ENCODE measurements around the gene PRPF8. TPM values are rescaled to one million over a fixed set of nuclear protein-coding genes. Genes with fewer than 3 reads are reported as not detected.
A peak's percentile ranks its signal among the peaks of the same experiment; 100 is the strongest.
"Not testable (repeated sequence)": the region's sequence is repeated elsewhere in the genome, so short reads cannot be mapped to it uniquely, and the experiment has no call there.

PRPF8 gene
- total and polyA plus RNA-seq, 2 experiments from 2014 or later, result 72.2 to 93.8 TPM

- H3K4me3 ChIP-seq, result peak overlapping the region; percentile 66
- peak overlapping the region; percentile 73 for H3K9ac ChIP-seq
- H3K27ac ChIP-seq, result no peak overlapping the region
- H3K79me2 ChIP-seq (ENCODE audit: insufficient read depth), result peaks cover 33% of the 10 kb centered on the region
- H2AFZ ChIP-seq, result peak overlapping the region; percentile 22; the same call in 1 of the 2 replicates
- peaks cover 33% of the 10 kb centered on the region for H3K4me1 ChIP-seq (ENCODE audit: insufficient read depth)
- peaks cover 21% of the 10 kb centered on the region; the same call in 1 of the 2 replicates for H4K20me1 ChIP-seq (ENCODE audit: insufficient read depth)
- peaks cover 41% of the 10 kb centered on the region for H3F3A ChIP-seq (ENCODE audit: insufficient read depth)
- peaks cover 30% of the 10 kb centered on the region for H3K36me3 ChIP-seq (ENCODE audit: low read depth)
- H3K9me3 ChIP-seq (ENCODE audit: low read depth), result no peaks in the 10 kb centered on the region
- H3K4me2 ChIP-seq (ENCODE audit: unreplicated experiment), result peak overlapping the region; percentile 81
- no peaks in the 10 kb centered on the region for H3K9me2 ChIP-seq (ENCODE audit: insufficient read depth)
- WGBS, 2 experiments (ENCODE audit: low coverage in 1 of 2, low lambda C conversion rate in 2 of 2, missing lambda C conversion rate in 2 of 2), result 36 to 52% methylated on average over 10 to 16 of the region's 16 CpGs
- no peak for TF ChIP-seq EZH2 (IDR thresholded peaks at IDR 0.05; ENCODE audit: insufficient read depth, poor library complexity, severe bottlenecking)
- TF ChIP-seq EZH2phosphoT487 (IDR thresholded peaks at IDR 0.05; ENCODE audit: insufficient read depth, low read depth), result no peak
- peak; percentile 58 for DNase-seq
- H3K27me3 ChIP-seq (replicated peaks; ENCODE audit: insufficient read depth), result no peaks in the 10 kb centered on the region
- in situ Hi-C loops (cut with MboI), result no loop called here
Measured at GRCh38 chr17:1709403-1709951, 24.8 kb upstream of the PRPF8 start.

- H3K36me3 ChIP-seq (ENCODE audit: low read depth), result peaks cover 25% of the 10 kb centered on the region
- peaks cover 17% of the 10 kb centered on the region; the same call in 1 of the 2 replicates for H4K20me1 ChIP-seq (ENCODE audit: insufficient read depth)
- in situ Hi-C loops (cut with MboI); H3K27me3 ChIP-seq (replicated peaks; ENCODE audit: insufficient read depth); DNase-seq; H3K27ac ChIP-seq; H2AFZ ChIP-seq; H3K9me2 ChIP-seq (ENCODE audit: insufficient read depth); H3K9me3 ChIP-seq (ENCODE audit: low read depth); H3K4me3 ChIP-seq; H3K4me2 ChIP-seq (ENCODE audit: unreplicated experiment); H3K9ac ChIP-seq: not testable (repeated sequence)
- H3F3A ChIP-seq (ENCODE audit: insufficient read depth), result peaks cover 35% of the 10 kb centered on the region
- peaks cover 32% of the 10 kb centered on the region for H3K4me1 ChIP-seq (ENCODE audit: insufficient read depth)
- H3K79me2 ChIP-seq (ENCODE audit: insufficient read depth), result peaks cover 27% of the 10 kb centered on the region
- 87 to 89% methylated on average over 10 of the region's 10 CpGs for WGBS, 2 experiments (ENCODE audit: low coverage in 1 of 2, low lambda C conversion rate in 2 of 2, missing lambda C conversion rate in 2 of 2)
Measured at GRCh38 chr17:1708791-1709346, 24.2 kb upstream of the PRPF8 start.

GRCh38 chr17:1707107-1707506 lies 22.4 kb upstream of the PRPF8 start:
- in situ Hi-C loops (cut with MboI), result no loop called here
- no peak overlapping the region for H2AFZ ChIP-seq
- no peaks in the 10 kb centered on the region for H3K27me3 ChIP-seq (replicated peaks; ENCODE audit: insufficient read depth)
- peaks cover 15% of the 10 kb centered on the region for H3K4me1 ChIP-seq (ENCODE audit: insufficient read depth)
- H3K9me2 ChIP-seq (ENCODE audit: insufficient read depth), result no peaks in the 10 kb centered on the region
- TF ChIP-seq EZH2 (IDR thresholded peaks at IDR 0.05; ENCODE audit: insufficient read depth, poor library complexity, severe bottlenecking), result no peak
- no peak for TF ChIP-seq EZH2phosphoT487 (IDR thresholded peaks at IDR 0.05; ENCODE audit: insufficient read depth, low read depth)
- peaks cover 7% of the 10 kb centered on the region for H3K36me3 ChIP-seq (ENCODE audit: low read depth)
- no peak for DNase-seq
- no peaks in the 10 kb centered on the region for H3K9me3 ChIP-seq (ENCODE audit: low read depth)
- WGBS, 2 experiments (ENCODE audit: low coverage in 1 of 2, low lambda C conversion rate in 2 of 2, missing lambda C conversion rate in 2 of 2), result 87 to 89% methylated on average over 5 of the region's 5 CpGs
- no peak overlapping the region for H3K4me2 ChIP-seq (ENCODE audit: unreplicated experiment)
- H4K20me1 ChIP-seq (ENCODE audit: insufficient read depth), result 0 out of 2 replicates have a peak, but pooled peaks cover under 1% of the 10 kb centered on the region
- no peak overlapping the region for H3K27ac ChIP-seq
- peaks cover 18% of the 10 kb centered on the region for H3F3A ChIP-seq (ENCODE audit: insufficient read depth)
- H3K79me2 ChIP-seq (ENCODE audit: insufficient read depth), result peaks cover 10% of the 10 kb centered on the region
- no peak overlapping the region for H3K4me3 ChIP-seq
- no peak overlapping the region for H3K9ac ChIP-seq

- no peak overlapping the region for H3K4me2 ChIP-seq (ENCODE audit: unreplicated experiment)
- H3K9me2 ChIP-seq (ENCODE audit: insufficient read depth), result no peaks in the 10 kb centered on the region
- no peak overlapping the region for H3K4me3 ChIP-seq
- H3F3A ChIP-seq (ENCODE audit: insufficient read depth), result peaks cover 7% of the 10 kb centered on the region; the same call in 1 of the 2 replicates
- H3K36me3 ChIP-seq (ENCODE audit: low read depth), result no peaks in the 10 kb centered on the region
- DNase-seq, result no peak
- no peaks in the 10 kb centered on the region for H3K9me3 ChIP-seq (ENCODE audit: low read depth)
- 92 to 93% methylated on average over 7 of the region's 7 CpGs for WGBS, 2 experiments (ENCODE audit: low coverage in 1 of 2, low lambda C conversion rate in 2 of 2, missing lambda C conversion rate in 2 of 2)
- H3K9ac ChIP-seq, result no peak overlapping the region
- H3K27me3 ChIP-seq (replicated peaks; ENCODE audit: insufficient read depth), result no peaks in the 10 kb centered on the region
- in situ Hi-C loops (cut with MboI), result no loop called here
- H3K27ac ChIP-seq, result no peak overlapping the region
- no peak overlapping the region for H2AFZ ChIP-seq
- TF ChIP-seq EZH2 (IDR thresholded peaks at IDR 0.05; ENCODE audit: insufficient read depth, poor library complexity, severe bottlenecking) (no peak), EZH2phosphoT487 (IDR thresholded peaks at IDR 0.05; ENCODE audit: insufficient read depth, low read depth) (no peak)
- no peaks in the 10 kb centered on the region for H4K20me1 ChIP-seq (ENCODE audit: insufficient read depth)
- no peaks in the 10 kb centered on the region for H3K4me1 ChIP-seq (ENCODE audit: insufficient read depth)
- no peaks in the 10 kb centered on the region for H3K79me2 ChIP-seq (ENCODE audit: insufficient read depth)
Measured at GRCh38 chr17:1705004-1705403, 20.3 kb upstream of the PRPF8 start.

Measured in GM23248 (cell line).